Ovary (tissue), 3 donors: ENCODE measurements around the gene PPFIA2.

Experiments
- CTCF ChIP-seq, 3 donors: fragments of 450-650 bp in 2 of 3; fragments of 200-600 bp in 1 of 3; IDR thresholded peaks; one replicate each; pipeline versions ENCODE4 v1.5.1 to v1.8.0; 2016 to 2022; ENCODE audit warnings: antibody characterized with exemption in 3 of 3, mild to moderate bottlenecking in 1 of 3
- POLR2A ChIP-seq: fragments of 450-650 bp; IDR thresholded peaks from one replicate; pipeline ENCODE4 v1.6.1; 2017; ENCODE audit warnings: antibody characterized with exemption, mild to moderate bottlenecking, moderate library complexity
- donor health status: DM: no; HTN: no; CAD: no.

DNA sequence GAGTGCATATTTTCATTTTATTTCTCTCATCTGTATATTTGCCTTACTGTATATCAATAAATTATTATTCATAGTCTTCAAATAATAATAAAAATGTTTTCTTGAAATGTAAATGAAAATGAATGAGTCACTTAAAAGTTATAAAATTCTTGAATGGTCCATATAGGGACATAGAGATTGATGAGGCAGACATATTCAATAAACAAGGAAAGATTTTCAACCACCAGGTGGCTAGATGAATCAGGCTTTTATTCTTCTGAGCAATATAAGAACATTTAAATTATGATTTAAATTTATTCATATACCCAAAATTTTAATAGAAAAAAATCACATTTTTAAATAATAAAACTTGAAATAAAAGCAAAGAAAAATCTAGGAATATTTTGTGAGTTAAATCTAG is 431.7 kb downstream of the PPFIA2 start:
- TF ChIP-seq CTCF (IDR thresholded peaks at IDR 0.05) (no peak), POLR2A (no peak)
